Cardiac septum (tissue), 1 donor: ENCODE data around the gene TUBA4A. TPM values are rescaled to one million over a fixed set of nuclear protein-coding genes. Genes with fewer than 3 reads are reported as not detected.

Experiments
- DNase-seq: peaks from one replicate; pipeline ENCODE4 v3.0.0-alpha.2; 2020; ENCODE audit warnings: low spot score
- intact Hi-C: fragments of 100-400 bp; cut with DNase I; formaldehyde crosslinking; loops from one replicate; pipeline ENCODE4 v1.14.0; 2022
- total RNA-seq: library from RNA; stranded (reverse); fragmentation: NEBNext Ultra II Directional; extraction: Animal tissue kit (Norgen Biotek cat#: 25700); gene quantifications from one replicate; pipeline ENCODE4 v1.2.1, GENCODE V29; 2021
- donor health status: DM: no; HTN: no; CAD: no.

TUBA4A gene
- total RNA-seq, 1 donor from 2014 or later = 164 TPM

- no peak for DNase-seq
- intact Hi-C loops = no loop called here
Observed at GRCh38 chr2:219250049-219250781, 3.5 kb downstream of the TUBA4A start.

- intact Hi-C loops = loop anchor here (5.0 kb wide), 1 partner anchor 43 kb away; no protein-coding TSS in a partner anchor
- peak; percentile 91 for DNase-seq
Observed at GRCh38 chr2:219249203-219249980, 4.3 kb downstream of the TUBA4A start.

DNA sequence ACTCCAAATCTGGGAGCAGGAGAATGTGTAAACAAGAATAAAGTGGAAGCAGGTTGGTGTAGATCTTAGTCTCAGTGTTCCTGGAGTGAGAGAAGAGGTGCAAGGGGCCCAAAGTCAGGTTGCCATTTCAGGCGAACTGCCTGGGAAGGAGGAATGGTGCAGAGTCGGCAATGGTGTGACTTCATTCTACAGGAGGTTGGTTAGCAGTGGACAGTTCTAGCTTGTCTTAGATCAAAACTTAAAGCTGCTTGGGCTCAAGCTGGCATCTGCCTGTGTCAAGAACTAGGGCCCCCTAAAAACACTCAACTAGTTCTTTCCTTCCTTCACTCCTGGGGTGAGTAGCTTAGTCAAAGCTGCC, 4.9 kb downstream of the TUBA4A start:
- no peak for DNase-seq
- intact Hi-C loops = loop anchor here (5.0 kb wide), 1 partner anchor 43 kb away; no protein-coding TSS in a partner anchor

DNA sequence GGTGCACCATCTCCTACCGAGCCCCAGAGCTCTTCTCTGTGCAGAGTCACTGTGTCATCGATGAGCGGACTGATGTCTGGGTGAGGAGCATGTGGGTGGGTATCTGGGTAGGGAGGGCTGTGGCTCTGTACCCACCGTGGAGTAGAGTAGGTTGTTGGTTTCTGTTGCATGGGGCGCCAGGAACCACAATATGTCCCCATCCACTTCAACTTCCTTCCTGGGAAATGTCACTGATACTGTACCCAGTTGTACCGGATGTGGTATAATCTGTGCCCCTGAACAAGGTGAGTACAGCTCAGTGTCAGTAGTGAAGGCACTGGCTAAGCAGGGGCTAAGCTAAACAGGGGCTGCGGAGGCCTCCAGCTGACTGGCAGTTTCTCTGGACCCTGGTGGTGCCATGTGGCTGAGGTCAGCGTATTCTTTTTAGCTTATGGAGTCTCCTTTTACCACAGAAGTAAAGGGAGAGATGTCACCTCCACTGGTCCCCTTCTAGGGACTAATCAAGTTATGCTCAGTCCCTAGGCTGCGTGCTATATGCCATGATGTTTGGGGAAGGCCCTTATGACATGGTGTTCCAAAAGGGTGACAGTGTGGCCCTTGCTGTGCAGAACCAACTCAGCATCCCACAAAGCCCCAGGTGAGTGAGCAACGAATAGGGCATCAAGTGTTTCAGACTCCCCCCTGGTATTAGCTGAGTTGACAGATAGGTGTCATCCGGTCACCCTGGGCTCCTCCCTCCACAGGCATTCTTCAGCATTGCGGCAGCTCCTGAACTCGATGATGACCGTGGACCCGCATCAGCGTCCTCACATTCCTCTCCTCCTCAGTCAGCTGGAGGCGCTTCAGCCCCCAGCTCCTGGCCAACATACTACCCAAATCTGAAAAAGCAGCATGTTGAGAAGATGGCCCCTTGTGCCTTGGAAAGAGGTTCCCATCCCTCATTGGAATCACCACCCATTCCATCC, 5.8 kb downstream of the TUBA4A start:
- no peak for DNase-seq
- intact Hi-C loops = loop anchor here (5.0 kb wide), 1 partner anchor 44 kb away; no protein-coding TSS in a partner anchor

DNA sequence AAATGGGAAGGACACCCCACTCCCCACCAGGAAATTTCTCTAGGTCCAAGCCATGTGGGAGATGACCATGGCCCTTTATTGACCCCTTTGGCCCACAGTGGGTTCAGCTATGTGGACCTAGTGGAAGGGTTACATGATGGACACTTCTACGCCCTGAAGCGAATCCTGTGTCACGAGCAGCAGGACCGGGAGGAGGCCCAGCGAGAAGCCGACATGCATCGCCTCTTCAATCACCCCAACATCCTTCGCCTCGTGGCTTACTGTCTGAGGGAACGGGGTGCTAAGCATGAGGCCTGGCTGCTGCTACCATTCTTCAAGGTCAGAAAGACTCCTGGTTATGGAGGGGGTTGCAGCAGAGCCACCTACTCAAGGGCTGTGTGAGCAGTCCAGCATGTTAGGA, 7.2 kb downstream of the TUBA4A start:
- no peak for DNase-seq
- intact Hi-C loops = loop anchor here (5.0 kb wide), 1 partner anchor 46 kb away; no protein-coding TSS in a partner anchor

DNA sequence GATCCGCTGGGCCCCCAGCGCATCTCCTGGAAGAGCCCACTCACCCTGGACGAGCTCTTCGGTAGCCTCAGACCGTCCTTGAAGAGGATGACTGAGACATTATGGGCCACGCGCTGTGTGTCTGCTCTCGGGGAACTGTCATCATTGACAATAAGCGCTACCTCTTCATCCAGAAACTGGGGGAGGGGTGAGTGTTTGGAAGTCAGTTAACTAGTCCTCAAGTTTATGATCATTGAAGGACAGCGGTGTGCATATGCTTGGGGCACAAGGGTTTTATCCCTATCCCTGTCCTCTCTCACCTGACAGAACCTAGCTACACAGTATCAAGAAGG, 7.9 kb downstream of the TUBA4A start:
- no peak for DNase-seq
- intact Hi-C loops = loop anchor here (1.0 to 5.0 kb wide), 3 partner anchors 17 to 46 kb away; partner anchors contain the start of genes ANKZF1, ATG9A and ZFAND2B

GRCh38 chr2:219245148-219245898, 8.4 kb downstream of the TUBA4A start, which contains the start of the genes GLB1L and STK16:
Gene GLB1L (minus strand): TSS chr2:219245444. CDS start chr2:219243573, 1,871 bp downstream.
Gene STK16 (plus strand): TSS chr2:219245479. CDS start chr2:219246000, 521 bp downstream.
- intact Hi-C loops = loop anchor here (1.0 to 5.0 kb wide), 3 partner anchors 17 to 47 kb away; partner anchors contain the start of genes ANKZF1, ATG9A and ZFAND2B
- peak; percentile 98 for DNase-seq

DNA sequence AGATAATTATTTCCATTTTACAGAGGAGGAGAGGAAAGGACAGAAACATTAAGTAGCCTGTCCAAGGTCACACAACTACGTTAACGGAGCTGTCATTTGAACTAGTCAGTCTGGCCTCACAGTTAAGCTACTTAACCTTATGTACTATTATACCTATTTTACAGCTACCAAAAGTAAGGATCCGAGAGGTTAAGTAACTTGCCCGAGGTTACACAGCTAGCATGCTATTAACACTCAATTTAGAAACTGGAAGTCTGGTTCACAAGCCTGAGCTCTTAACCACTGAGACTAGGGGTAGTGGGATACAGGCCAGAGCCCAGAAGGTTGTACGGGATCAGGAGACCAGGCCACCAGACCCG, 8.9 kb downstream of the TUBA4A start:
- intact Hi-C loops = loop anchor here (1.0 to 5.0 kb wide), 3 partner anchors 16 to 48 kb away; partner anchors contain the start of genes ANKZF1, ATG9A and ZFAND2B
- no peak for DNase-seq

DNA sequence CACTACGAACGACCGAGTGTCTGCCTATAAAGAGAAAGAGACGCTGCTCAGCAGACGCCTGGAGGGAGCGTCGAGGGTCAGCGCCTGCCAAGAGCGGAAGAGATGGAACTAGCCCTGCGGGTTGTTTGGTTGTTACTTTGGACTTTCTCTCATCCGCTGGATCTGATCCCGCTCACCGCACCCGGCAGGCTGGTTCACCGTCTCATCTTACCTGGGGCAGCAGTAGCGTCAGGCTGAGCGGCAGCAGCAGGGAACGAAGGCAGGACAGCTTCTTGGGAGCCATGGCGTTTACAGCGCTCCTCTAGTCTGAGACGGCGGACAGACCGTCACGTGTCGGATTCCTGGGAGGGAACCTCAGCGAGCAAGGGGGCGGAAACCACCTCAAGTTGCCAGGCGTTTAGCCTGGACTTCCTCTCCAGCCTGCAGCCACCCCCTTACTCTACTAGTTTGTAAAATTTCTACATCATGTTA, 10.4 kb downstream of the TUBA4A start:
- no peak for DNase-seq

DNA sequence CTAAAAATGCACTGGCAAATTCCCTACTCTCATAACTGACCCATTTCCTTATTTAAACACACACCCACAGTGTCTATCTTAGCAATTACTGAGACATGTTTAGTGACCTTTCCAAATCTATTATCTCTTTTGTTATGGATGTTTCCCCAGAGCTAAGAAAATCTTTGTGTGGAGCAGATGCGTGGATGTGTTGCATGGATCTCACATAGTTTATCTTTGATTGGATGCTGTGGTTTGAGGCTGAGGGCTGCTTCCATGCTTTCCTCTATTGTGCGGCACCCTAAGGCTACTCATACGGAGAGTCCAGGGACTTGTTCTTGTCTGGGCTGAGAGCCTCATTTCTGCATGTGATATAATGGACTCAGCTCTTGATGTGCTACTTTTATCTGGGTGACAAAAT, 19.4 kb downstream of the TUBA4A start:
- intact Hi-C loops = no loop called here

More for the DNA sequence above, 10.4 kb downstream of the TUBA4A start:
- intact Hi-C loops = no loop called here

DNA sequence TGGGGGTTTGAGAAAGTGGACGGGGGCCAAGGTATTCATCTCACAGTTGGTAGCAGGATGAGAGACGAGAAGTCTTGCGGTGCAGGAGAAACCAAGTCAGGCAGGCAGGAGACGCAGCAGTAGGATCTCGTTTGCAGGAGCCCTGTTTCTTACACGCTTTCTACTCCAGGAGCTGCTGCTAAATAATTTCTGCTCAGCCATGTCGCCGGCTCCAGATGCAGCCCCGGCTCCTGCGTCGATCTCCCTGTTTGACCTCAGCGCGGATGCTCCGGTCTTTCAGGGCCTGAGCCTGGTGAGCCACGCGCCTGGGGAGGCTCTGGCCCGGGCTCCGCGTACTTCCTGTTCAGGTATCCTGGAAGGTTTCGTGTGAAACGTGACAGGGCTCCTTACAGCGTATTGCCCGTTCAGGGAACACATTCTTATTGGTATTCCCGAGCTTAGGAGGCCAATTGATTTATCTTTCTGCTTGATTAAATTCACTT, 23.6 kb downstream of the TUBA4A start:
- peak; percentile 84 for DNase-seq
- intact Hi-C loops = no loop called here

More for the DNA sequence above, 19.4 kb downstream of the TUBA4A start:
- no peak for DNase-seq

DNA sequence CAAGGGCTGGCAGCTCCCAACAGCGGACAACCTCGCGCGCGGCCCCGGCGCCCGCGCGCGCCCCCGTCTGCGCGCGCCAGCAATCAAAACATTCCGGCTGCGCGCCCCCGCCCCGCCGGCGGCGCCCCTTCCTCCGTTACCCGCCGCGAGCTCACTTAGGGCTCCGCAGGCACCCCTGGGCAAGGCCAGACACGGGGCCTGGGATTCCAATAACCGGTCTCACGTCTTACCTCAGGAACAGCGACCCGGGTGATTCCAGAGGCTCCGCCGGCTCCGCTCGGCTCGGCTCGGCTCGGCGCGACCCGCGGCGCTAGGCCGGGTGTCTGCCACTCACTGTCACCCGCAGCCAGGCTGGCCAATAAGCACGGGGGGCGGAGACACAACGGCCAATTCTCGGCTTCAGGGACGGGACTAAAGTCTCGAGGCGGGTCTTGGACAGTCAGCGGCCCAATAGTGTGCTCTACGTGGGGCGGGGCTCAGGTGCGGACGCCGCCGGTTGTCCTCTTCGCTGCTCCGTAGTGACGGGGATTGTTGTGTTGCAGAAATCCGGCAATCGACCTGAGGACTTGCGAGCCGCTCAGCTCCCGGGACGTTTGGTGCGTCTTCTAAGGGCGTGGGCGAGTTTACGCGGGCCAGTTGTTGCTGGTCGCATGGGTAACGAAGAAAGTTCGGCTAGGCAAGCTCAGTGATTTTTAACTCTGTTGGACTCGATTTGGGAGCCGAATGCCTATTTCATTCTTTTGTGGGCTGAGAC, 24.2 kb downstream of the TUBA4A start, which contains the start of the genes ANKZF1 and ATG9A:
ANKZF1 (plus strand) TSS at position 502 of the 754 bp plus-strand sequence. CDS start 452 bp downstream, outside the sequence.
ATG9A (minus strand) TSS at position 332 of the 754 bp plus-strand sequence. CDS start 1,612 bp downstream, outside the sequence.
- peak; percentile 100 for DNase-seq
- intact Hi-C loops = loop anchor here (1.0 to 5.0 kb wide), 3 partner anchors 11 to 68 kb away; partner anchors contain the start of genes ABCB6, GLB1L and STK16

DNA sequence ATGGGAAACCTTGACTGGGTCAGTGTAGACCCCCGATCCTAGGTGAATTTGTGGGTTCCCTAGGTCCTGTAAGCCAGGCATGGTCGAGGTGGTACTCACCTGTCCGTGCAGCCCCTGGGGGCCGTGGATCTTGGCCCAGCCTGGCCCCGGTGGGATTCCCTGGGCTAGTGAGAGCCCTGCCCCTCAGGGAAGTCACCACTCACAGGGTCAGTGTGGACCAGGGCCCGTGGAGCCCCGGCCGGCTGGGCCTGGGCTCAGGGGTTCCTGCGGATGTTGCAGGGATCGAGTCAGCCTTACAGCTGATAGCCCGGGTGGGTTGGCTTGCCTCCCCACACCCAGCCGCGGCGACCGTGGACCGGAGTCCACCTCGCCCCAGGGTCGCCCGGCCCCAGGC, 24.8 kb downstream of the TUBA4A start:
- intact Hi-C loops = loop anchor here (1.0 to 5.0 kb wide), 3 partner anchors 11 to 68 kb away; partner anchors contain the start of genes ABCB6, GLB1L and STK16
- DNase-seq = no peak

GRCh38 chr2:219228041-219228910, 25.4 kb downstream of the TUBA4A start:
- no peak for DNase-seq

DNA sequence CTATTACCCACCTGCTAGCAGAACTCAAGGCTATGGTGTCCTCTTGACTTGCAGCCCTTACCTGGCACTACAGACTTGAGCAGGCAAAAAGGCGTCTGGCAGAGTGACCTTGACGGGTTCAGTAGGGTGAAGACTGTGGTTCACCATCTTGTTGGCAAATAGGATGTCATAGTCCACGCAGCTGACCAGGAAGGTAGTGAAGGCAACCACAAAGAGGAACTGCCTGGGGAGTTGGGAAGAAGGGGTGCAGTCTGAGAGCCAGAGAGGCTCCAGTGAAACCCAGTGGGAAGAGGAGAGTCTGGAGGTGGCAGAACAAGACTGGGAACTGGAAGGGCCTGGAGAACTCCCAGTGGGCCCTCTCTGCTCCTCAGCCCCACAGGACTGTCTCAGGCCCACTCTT, 28.4 kb downstream of the TUBA4A start:
- intact Hi-C loops = loop anchor here (5.0 kb wide), 1 partner anchor 72 kb away; no protein-coding TSS in a partner anchor
- no peak for DNase-seq

More at GRCh38 chr2:219228041-219228910, 25.4 kb downstream of the TUBA4A start:
- intact Hi-C loops = loop anchor here (2.0 to 5.0 kb wide), 2 partner anchors 17 to 69 kb away; partner anchors contain the start of genes GLB1L and STK16
